KMS-11 (cell line): ENCODE measurements around the gene BRCC3.

ENCODE experiments used
- H2AFZ ChIP-seq: fragments of 200-600 bp; sonication (generic); 2 replicates; pipeline ENCODE4 v1.6.1; 2016; ENCODE audit warnings: antibody characterized with exemption, mixed run types, low read depth
- H3K27ac ChIP-seq: fragments of 200-600 bp; sonication (generic); 2 replicates; pipeline ENCODE4 v1.6.1; 2016; ENCODE audit warnings: mild to moderate bottlenecking, mixed run types
- H3K27me3 ChIP-seq: fragments of 200-600 bp; sonication (generic); 2 replicates; pipeline ENCODE4 v1.6.1; 2017; ENCODE audit warnings: mild to moderate bottlenecking, low read depth, mixed run types, moderate library complexity; ENCODE audit not compliant: insufficient read depth
- H3K36me3 ChIP-seq: fragments of 200-600 bp; sonication (generic); 2 replicates; pipeline ENCODE4 v1.6.1; 2017; ENCODE audit warnings: mild to moderate bottlenecking, mixed run types; ENCODE audit not compliant: insufficient read depth
- H3K4me1 ChIP-seq: fragments of 200-600 bp; sonication (generic); 2 replicates; pipeline ENCODE4 v1.6.1; 2016; ENCODE audit warnings: mild to moderate bottlenecking, low read depth, mixed run types; ENCODE audit not compliant: poor library complexity, severe bottlenecking
- H3K4me2 ChIP-seq: fragments of 200-600 bp; sonication (generic); 2 replicates; pipeline ENCODE4 v1.7.0; 2016; ENCODE audit warnings: mild to moderate bottlenecking, mixed run types
- H3K4me3 ChIP-seq: fragments of 200-600 bp; sonication (generic); IDR thresholded peaks from 2 replicates; pipeline ENCODE4 v1.6.1; 2017; ENCODE audit warnings: low read depth, low read length, mixed read lengths; ENCODE audit not compliant: insufficient read depth
- H3K79me2 ChIP-seq: fragments of 200-600 bp; sonication (generic); 2 replicates; pipeline ENCODE4 v1.6.1; 2016; ENCODE audit warnings: low read depth, mixed run types; ENCODE audit not compliant: insufficient read depth
- H3K9ac ChIP-seq: fragments of 200-600 bp; sonication (generic); 2 replicates; pipeline ENCODE4 v1.6.1; 2016; ENCODE audit warnings: mild to moderate bottlenecking, mixed run types
- H4K20me1 ChIP-seq: fragments of 200-600 bp; sonication (generic); 2 replicates; pipeline ENCODE4 v1.6.1; 2016; ENCODE audit warnings: mild to moderate bottlenecking, mixed run types; ENCODE audit not compliant: insufficient read depth
- CTCF ChIP-seq: fragments of 200-600 bp; sonication (generic); conservative IDR thresholded peaks from 2 replicates; pipeline ENCODE4 v1.6.1; 2017; ENCODE audit warnings: low read depth, mild to moderate bottlenecking, antibody characterized with exemption, low read length, moderate library complexity, mixed read lengths

The BRCC3 gene

GRCh38 chrX:155048977-155049619, 22.2 kb upstream of the BRCC3 start:
- H3K36me3 ChIP-seq = no peaks in the 10 kb centered on the region
- no peaks in the 10 kb centered on the region for H3K4me1 ChIP-seq
- peak; percentile 71 for TF ChIP-seq CTCF
- no peak overlapping the region for H2AFZ ChIP-seq
- no peaks in the 10 kb centered on the region for H4K20me1 ChIP-seq
- H3K4me3 ChIP-seq = no peak overlapping the region
- H3K27me3 ChIP-seq = no peaks in the 10 kb centered on the region
- no peaks in the 10 kb centered on the region for H3K79me2 ChIP-seq
- H3K27ac ChIP-seq = no peak overlapping the region
- H3K9ac ChIP-seq = no peak overlapping the region
- H3K4me2 ChIP-seq = no peak overlapping the region

- Histone ChIP-seq H3K4me2 (no peak overlapping the region), H3K4me1 (no peaks in the 10 kb centered on the region), H3K27ac (no peak overlapping the region), H4K20me1 (no peaks in the 10 kb centered on the region), H3K4me3 (no peak overlapping the region), H3K79me2 (no peaks in the 10 kb centered on the region), H2AFZ (no peak overlapping the region), H3K36me3 (no peaks in the 10 kb centered on the region), H3K27me3 (no peaks in the 10 kb centered on the region), H3K9ac (no peak overlapping the region)
- no peak for TF ChIP-seq CTCF
These were observed 18.4 kb upstream of the BRCC3 start for GRCh38 chrX:155052738-155053498.

GRCh38 chrX:155053656-155054055, 17.7 kb upstream of the BRCC3 start:
- Histone ChIP-seq H3K27ac (no peak overlapping the region), H3K4me3 (no peak overlapping the region), H4K20me1 (no peaks in the 10 kb centered on the region), H3K79me2 (no peaks in the 10 kb centered on the region), H2AFZ (no peak overlapping the region), H3K4me2 (no peak overlapping the region), H3K36me3 (no peaks in the 10 kb centered on the region), H3K4me1 (no peaks in the 10 kb centered on the region), H3K27me3 (no peaks in the 10 kb centered on the region), H3K9ac (no peak overlapping the region)
- no peak for TF ChIP-seq CTCF

GRCh38 chrX:155054255-155054654, 17.1 kb upstream of the BRCC3 start:
- H2AFZ ChIP-seq = no peak overlapping the region

More at GRCh38 chrX:155054255-155054654, 17.1 kb upstream of the BRCC3 start:
- Histone ChIP-seq H3K4me1 (no peaks in the 10 kb centered on the region), H3K9ac (no peak overlapping the region), H3K4me3 (no peak overlapping the region), H3K27me3 (no peaks in the 10 kb centered on the region), H3K36me3 (no peaks in the 10 kb centered on the region), H3K79me2 (no peaks in the 10 kb centered on the region), H3K4me2 (no peak overlapping the region), H4K20me1 (no peaks in the 10 kb centered on the region), H3K27ac (no peak overlapping the region)
- TF ChIP-seq CTCF = no peak
